CD14-positive monocyte (primary cell): ENCODE data around the gene TRAF1. TPM values are rescaled to one million over a fixed set of nuclear protein-coding genes. Genes with fewer than 3 reads are reported as not detected.

ENCODE experiments used
- DNase-seq, 3 donors: peaks; one replicate each; pipeline ENCODE4 v3.0.0-alpha.2; 2011 to 2022
- H2AFZ ChIP-seq: 2 replicates; pipeline ENCODE4 v1.6.0; 2012; ENCODE audit warnings: mild to moderate bottlenecking, low read depth, low read length, inconsistent platforms; ENCODE audit not compliant: insufficient read depth, poor library complexity, severe bottlenecking
- H3K27ac ChIP-seq, 2 donors: 1 replicate in 1 of 2; 2 replicates in 1 of 2; pipeline ENCODE4 v1.5.1; 2012 to 2013; ENCODE audit warnings: low read length in 2 of 2, control low read depth in 1 of 2, inconsistent platforms in 1 of 2, low read depth in 1 of 2, mild to moderate bottlenecking in 1 of 2
- H3K27me3 ChIP-seq, 2 donors: one replicate each; pipeline versions ENCODE4 v1.6.0 to v1.6.1; 2011 to 2013; ENCODE audit warnings: low read length in 2 of 2; ENCODE audit not compliant: control insufficient read depth in 2 of 2, insufficient read depth in 2 of 2
- H3K36me3 ChIP-seq, 2 donors: replicated peaks in 1 of 2; 1 replicate in 1 of 2; 2 replicates in 1 of 2; pipeline versions ENCODE4 v1.5.1 to v1.6.1; 2012 to 2013; ENCODE audit warnings: low read length in 2 of 2, control low read depth in 1 of 2, inconsistent platforms in 1 of 2, mild to moderate bottlenecking in 1 of 2; ENCODE audit not compliant: insufficient read depth in 2 of 2, control insufficient read depth in 1 of 2
- H3K4me1 ChIP-seq, 2 donors: 1 replicate in 1 of 2; 2 replicates in 1 of 2; pipeline versions ENCODE4 v1.5.1 to v1.6.1; 2012 to 2013; ENCODE audit warnings: low read length in 2 of 2, control low read depth in 1 of 2, inconsistent platforms in 1 of 2, mild to moderate bottlenecking in 1 of 2, moderate library complexity in 1 of 2; ENCODE audit not compliant: insufficient read depth in 2 of 2, control insufficient read depth in 1 of 2
- H3K4me2 ChIP-seq: replicated peaks from 2 replicates; pipeline ENCODE3; 2012; ENCODE audit warnings: low read length, moderate library complexity, mild to moderate bottlenecking; ENCODE audit not compliant: poor library complexity, severe bottlenecking; ENCODE audit errors: extremely low read depth
- H3K4me3 ChIP-seq, 3 experiments: fragments of 200-600 bp in 1 of 3; sonication (generic) in 1 of 3; replicated peaks in 1 of 3; 1 replicate in 2 of 3; 2 replicates in 1 of 3; pipeline ENCODE4 v1.5.1; 2011 to 2013; ENCODE audit warnings: low read length in 3 of 3, mild to moderate bottlenecking in 3 of 3, control low read depth in 2 of 3, low read depth in 2 of 3, inconsistent platforms in 1 of 3, moderate library complexity in 1 of 3
- H3K79me2 ChIP-seq: 2 replicates; pipeline ENCODE4 v1.6.0; 2012; ENCODE audit warnings: mild to moderate bottlenecking, control low read depth, inconsistent platforms, low read length, moderate library complexity; ENCODE audit not compliant: insufficient read depth
- H3K9ac ChIP-seq: 2 replicates; pipeline ENCODE4 v1.6.0; 2017; ENCODE audit warnings: low read length, mild to moderate bottlenecking; ENCODE audit not compliant: insufficient read depth, poor library complexity, severe bottlenecking
- H3K9me3 ChIP-seq, 2 donors: replicated peaks in 1 of 2; 1 replicate in 1 of 2; 2 replicates in 1 of 2; pipeline versions ENCODE4 v1.5.1 to v1.6.1; 2012 to 2013; ENCODE audit warnings: low read length in 2 of 2, control low read depth in 1 of 2; ENCODE audit not compliant: control insufficient read depth in 1 of 2, insufficient read depth in 1 of 2
- H4K20me1 ChIP-seq: 2 replicates; pipeline ENCODE4 v1.6.0; 2012; ENCODE audit warnings: mild to moderate bottlenecking, low read length, control low read depth, moderate library complexity; ENCODE audit not compliant: insufficient read depth
- H3K27ac Mint-ChIP-seq, 7 donors: one replicate each; pipeline ENCODE4 v1.8.0; 2020; ENCODE audit warnings: mild to moderate bottlenecking in 7 of 7, mixed read lengths in 7 of 7, moderate library complexity in 6 of 7, inconsistent platforms in 2 of 7
- H3K27me3 Mint-ChIP-seq, 3 donors: one replicate each; pipeline ENCODE4 v1.8.0; 2021 to 2022; ENCODE audit warnings: low read depth in 3 of 3, mild to moderate bottlenecking in 3 of 3, mixed read lengths in 3 of 3, moderate library complexity in 3 of 3, inconsistent platforms in 1 of 3
- H3K36me3 Mint-ChIP-seq, 2 donors: one replicate each; pipeline ENCODE4 v1.8.0; 2020; ENCODE audit warnings: mixed read lengths in 2 of 2, inconsistent platforms in 1 of 2, mild to moderate bottlenecking in 1 of 2
- H3K4me1 Mint-ChIP-seq: one replicate; pipeline ENCODE4 v1.8.0; 2020; ENCODE audit warnings: mild to moderate bottlenecking, mixed read lengths
- H3K4me3 Mint-ChIP-seq, 2 donors: one replicate each; pipeline ENCODE4 v1.8.0; 2020; ENCODE audit warnings: mild to moderate bottlenecking in 2 of 2, mixed read lengths in 2 of 2, moderate library complexity in 1 of 2
- H3K9me3 Mint-ChIP-seq, 7 donors: one replicate each; pipeline ENCODE4 v1.8.0; 2020 to 2022; ENCODE audit warnings: mixed read lengths in 7 of 7, mild to moderate bottlenecking in 6 of 7, moderate library complexity in 6 of 7, inconsistent platforms in 2 of 7
- WGBS: methylation state at CpG from one replicate; pipeline ENCODE4 v1.1.5; 2013; ENCODE audit warnings: missing lambda C conversion rate; ENCODE audit not compliant: insufficient coverage; 5-methylcytosine and 5-hydroxymethylcytosine counted together
- intact Hi-C, 2 donors: fragments of 100-400 bp; cut with micrococcal nuclease; formaldehyde crosslinking; loops; one replicate each; pipeline versions ENCODE4 v1.15.0 to v1.15.1; 2023
- polyA plus RNA-seq, 3 donors: library from polyadenylated mRNA; depleted of rRNA in 1 of 3; unstranded in 2 of 3; stranded (reverse) in 1 of 3; fragments of 300-500 nt in 2 of 3; fragments of >200 nt in 1 of 3; fragmentation: Illumina TruSeq in 2 of 3; gene quantifications; 1 replicate in 2 of 3; 2 replicates in 1 of 3; pipeline ENCODE4 v1.2.3, GENCODE V29; 2012 to 2021
- TF ChIP-seq, protein P1 (sequence below): fragments of 200-600 bp; IDR thresholded peaks from one replicate; pipeline ENCODE4 v1.8.0; 2022; ENCODE audit warnings: antibody characterized with exemption, mild to moderate bottlenecking

Gene TRAF1
- polyA plus RNA-seq, 3 donors = 0.15 to 22.8 (median 0.74) TPM

DNA sequence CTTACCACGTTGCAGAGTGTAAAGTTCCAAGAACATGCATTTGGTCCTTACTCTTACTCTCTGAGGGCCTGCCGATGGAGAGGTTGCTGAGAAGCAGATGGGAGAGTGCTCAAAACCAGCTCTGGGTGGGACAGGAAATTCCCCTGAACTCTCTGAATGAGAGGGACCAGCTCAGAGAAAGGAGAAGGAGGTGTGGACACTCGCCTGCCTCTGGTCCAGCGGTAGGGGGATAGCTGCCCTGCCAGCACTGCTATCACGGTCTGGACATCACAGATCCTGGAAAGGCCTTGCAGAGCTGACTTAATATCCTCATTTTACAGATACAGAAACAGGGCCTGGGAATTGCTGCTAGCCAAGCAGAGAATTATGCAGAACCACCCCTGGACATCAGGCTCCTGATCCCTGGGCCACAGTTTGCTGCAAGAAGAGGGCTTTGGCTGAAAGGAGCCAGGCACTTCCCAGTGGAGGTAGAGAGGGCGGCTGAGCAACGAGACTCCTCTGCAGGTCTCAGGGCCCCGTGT is 4.9 kb downstream of the TRAF1 start:
- Mint-ChIP-seq H3K9me3 (peaks cover 0 to 6% (median 2%) of the 10 kb centered on the region in 7 donors), H3K27me3 (no peaks in the 10 kb centered on the region), H3K36me3 (peaks cover 14 to 17% of the 10 kb centered on the region in 2 donors), H3K4me3 (no peak overlapping the region), H3K4me1 (peaks cover 20% of the 10 kb centered on the region), H3K27ac (peak overlapping the region in 2 of 7 donors; percentile 5 to 54)
- intact Hi-C loops = no loop called here
- Histone ChIP-seq H3K9ac (no peak overlapping the region), H3K36me3 (no peaks in the 10 kb centered on the region), H3K4me1 (peaks cover 13 to 15% of the 10 kb centered on the region in 2 donors), H3K79me2 (no peaks in the 10 kb centered on the region), H3K27me3 (no peaks in the 10 kb centered on the region), H3K4me3 (no peak overlapping the region), H4K20me1 (no peaks in the 10 kb centered on the region), H2AFZ (no peak overlapping the region), H3K27ac (no peak overlapping the region), H3K9me3 (no peaks in the 10 kb centered on the region), H3K4me2 (no peak overlapping the region)
- TF ChIP-seq, protein P1, sequence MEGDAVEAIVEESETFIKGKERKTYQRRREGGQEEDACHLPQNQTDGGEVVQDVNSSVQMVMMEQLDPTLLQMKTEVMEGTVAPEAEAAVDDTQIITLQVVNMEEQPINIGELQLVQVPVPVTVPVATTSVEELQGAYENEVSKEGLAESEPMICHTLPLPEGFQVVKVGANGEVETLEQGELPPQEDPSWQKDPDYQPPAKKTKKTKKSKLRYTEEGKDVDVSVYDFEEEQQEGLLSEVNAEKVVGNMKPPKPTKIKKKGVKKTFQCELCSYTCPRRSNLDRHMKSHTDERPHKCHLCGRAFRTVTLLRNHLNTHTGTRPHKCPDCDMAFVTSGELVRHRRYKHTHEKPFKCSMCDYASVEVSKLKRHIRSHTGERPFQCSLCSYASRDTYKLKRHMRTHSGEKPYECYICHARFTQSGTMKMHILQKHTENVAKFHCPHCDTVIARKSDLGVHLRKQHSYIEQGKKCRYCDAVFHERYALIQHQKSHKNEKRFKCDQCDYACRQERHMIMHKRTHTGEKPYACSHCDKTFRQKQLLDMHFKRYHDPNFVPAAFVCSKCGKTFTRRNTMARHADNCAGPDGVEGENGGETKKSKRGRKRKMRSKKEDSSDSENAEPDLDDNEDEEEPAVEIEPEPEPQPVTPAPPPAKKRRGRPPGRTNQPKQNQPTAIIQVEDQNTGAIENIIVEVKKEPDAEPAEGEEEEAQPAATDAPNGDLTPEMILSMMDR = no peak
- DNase-seq = no peak
- WGBS = 83% methylated on average over 2 of the region's 8 CpGs

DNA sequence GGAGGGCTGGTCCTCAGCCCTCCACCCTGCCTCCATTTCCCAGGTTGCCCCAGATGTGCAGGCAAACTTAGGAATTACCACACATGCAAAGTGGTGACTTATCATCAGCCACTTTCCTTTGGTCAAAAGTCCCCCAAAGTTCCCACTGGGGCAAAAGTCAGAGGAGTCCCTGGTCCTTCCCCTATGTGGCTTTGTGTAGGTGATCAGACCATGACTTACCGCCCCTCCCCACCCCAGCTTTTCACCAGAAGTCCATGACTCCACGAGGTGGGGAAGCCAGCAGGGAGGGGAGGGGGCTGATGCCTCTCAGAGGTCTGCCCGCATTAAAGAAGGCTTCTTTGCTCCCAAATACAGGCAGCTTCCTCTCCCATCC is 5.8 kb downstream of the TRAF1 start:
- TF ChIP-seq, protein P1 = no peak
- WGBS = no CpG with 5 or more reads among the region's 3 CpGs
- peaks cover 15 to 17% of the 10 kb centered on the region in 2 donors for H3K36me3 Mint-ChIP-seq

More for the DNA sequence above, 5.8 kb downstream of the TRAF1 start:
- intact Hi-C loops = no loop called here
- H4K20me1 ChIP-seq = no peaks in the 10 kb centered on the region
- H3K27ac Mint-ChIP-seq = peak overlapping the region in 2 of 7 donors; percentile 31 to 33
- no peak overlapping the region for H3K4me3 ChIP-seq
- H3K27me3 Mint-ChIP-seq = no peaks in the 10 kb centered on the region
- H3K9me3 ChIP-seq = no peaks in the 10 kb centered on the region
- H3K9me3 Mint-ChIP-seq = peaks cover 0 to 6% (median 2%) of the 10 kb centered on the region in 7 donors
- H3K79me2 ChIP-seq = no peaks in the 10 kb centered on the region
- no peaks in the 10 kb centered on the region for H3K36me3 ChIP-seq
- H3K4me3 Mint-ChIP-seq = no peak overlapping the region
- peak in 1 of 3 donors; percentile 86 for DNase-seq
- no peak overlapping the region for H2AFZ ChIP-seq
- no peak overlapping the region for H3K27ac ChIP-seq
- H3K4me1 ChIP-seq = peaks cover 4 to 6% of the 10 kb centered on the region in 2 donors
- H3K4me2 ChIP-seq = no peak overlapping the region
- H3K4me1 Mint-ChIP-seq = peaks cover 11% of the 10 kb centered on the region
- H3K9ac ChIP-seq = no peak overlapping the region
- H3K27me3 ChIP-seq = no peaks in the 10 kb centered on the region
